ENCODE measurements around the gene RHCG.

DNA sequence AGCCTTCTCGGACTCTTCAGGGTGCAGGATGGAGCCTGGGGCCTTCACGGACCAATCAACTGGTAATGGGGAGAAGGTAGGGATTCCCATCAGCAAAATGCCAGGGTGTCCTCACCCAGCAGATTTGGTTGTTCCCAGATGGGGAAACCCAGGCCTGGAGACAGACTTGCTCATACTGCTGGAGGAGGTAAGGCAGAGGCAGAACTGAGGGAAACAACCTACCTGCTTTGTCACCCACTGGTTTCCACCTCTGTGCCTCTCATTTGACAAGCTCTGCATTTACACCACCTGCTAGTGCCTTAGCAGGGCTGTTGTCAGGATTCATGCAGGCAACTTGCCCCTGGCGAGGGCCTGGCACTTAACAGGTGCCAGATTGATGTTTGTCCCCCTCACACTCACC lies 15.9 kb downstream of the RHCG start:
- no peak for TF ChIP-seq CTCF (conservative IDR thresholded peaks at IDR 0.05; ENCODE audit: low read depth, low read length)
- TF ChIP-seq RAD21 (IDR thresholded peaks at IDR 0.05; ENCODE audit: low read length), result no peak
- TF ChIP-seq POLR2A (IDR thresholded peaks at IDR 0.05; ENCODE audit: low read depth, low read length), result no peak
- TF ChIP-seq CEBPB (IDR thresholded peaks at IDR 0.05; ENCODE audit: low read depth, low read length), result no peak
- no peak for TF ChIP-seq CHD1 (IDR thresholded peaks at IDR 0.05; ENCODE audit: low read depth, low read length)
- TF ChIP-seq ELK1 (IDR thresholded peaks at IDR 0.05; ENCODE audit: borderline replicate concordance, low read depth, low read length), result no peak
- no peak for TF ChIP-seq SMC3 (IDR thresholded peaks at IDR 0.05; ENCODE audit: low read depth, low read length)
- TF ChIP-seq RFX5 (IDR thresholded peaks at IDR 0.05; ENCODE audit: low read depth, low read length), result no peak
- no peak for TF ChIP-seq FOS (IDR thresholded peaks at IDR 0.05; ENCODE audit: low read depth, low read length)
- no peak for TF ChIP-seq NFE2L2 (IDR thresholded peaks at IDR 0.05; ENCODE audit: low read depth, low read length)
